Measurements from ENCODE around the gene ARHGAP6.
"Not testable (repeated sequence)": the region's sequence is repeated elsewhere in the genome, so short reads cannot be mapped to it uniquely, and the experiment has no call there.

- not testable (repeated sequence) for TF ChIP-seq CTCF, POLR2A (IDR thresholded peaks at IDR 0.05)
These were observed 87.4 kb downstream of the ARHGAP6 start for GRCh38 chrX:11578301-11578700.
